Stimulated activated CD4-positive, alpha-beta T cell treated with anti-CD3 and anti-CD28 coated beads, TNF-alpha, amount 100 ng/mL, for 1 hour (primary cell): ENCODE results near the gene HK1.

Source experiments
- DNase-seq, 3 donors: peaks; one replicate each; pipeline ENCODE4 v3.0.0-alpha.2; 2020; ENCODE audit warnings: low read depth in 3 of 3, low spot score in 1 of 3

The HK1 gene

GRCh38 chr10:69402386-69402785 lies 124.1 kb downstream of the HK1 start:
- no peak for DNase-seq

- DNase-seq, result no peak
These were observed 124.8 kb downstream of the HK1 start for GRCh38 chr10:69403066-69403465.

- DNase-seq, result no peak
These were observed 125.2 kb downstream of the HK1 start for GRCh38 chr10:69403519-69403918.

GRCh38 chr10:69404786-69405185 lies 126.5 kb downstream of the HK1 start:
- DNase-seq, result no peak

GRCh38 chr10:69405221-69405620 lies 126.9 kb downstream of the HK1 start:
- no peak for DNase-seq

- no peak for DNase-seq
These were observed 128.1 kb downstream of the HK1 start for GRCh38 chr10:69406302-69406811.

GRCh38 chr10:69406816-69407580 lies 128.7 kb downstream of the HK1 start:
- no peak for DNase-seq

- no peak for DNase-seq
These were observed 129.5 kb downstream of the HK1 start for GRCh38 chr10:69407621-69408301.

GRCh38 chr10:69408318-69409175 lies 130.3 kb downstream of the HK1 start:
- peak; percentile 74 to 81 (median 81) for DNase-seq

- DNase-seq, result no peak
These were observed 130.8 kb downstream of the HK1 start for GRCh38 chr10:69409176-69409495.

GRCh38 chr10:69409968-69410367 lies 131.7 kb downstream of the HK1 start:
- DNase-seq, result no peak

- DNase-seq, result no peak
These were observed 132.2 kb downstream of the HK1 start for GRCh38 chr10:69410487-69410886.

- no peak for DNase-seq
These were observed 133.2 kb downstream of the HK1 start for GRCh38 chr10:69411476-69411875.

- no peak for DNase-seq
These were observed 134.0 kb downstream of the HK1 start for GRCh38 chr10:69412232-69412790.

GRCh38 chr10:69413221-69413865 lies 135.0 kb downstream of the HK1 start:
- no peak for DNase-seq

- DNase-seq, result no peak
These were observed 136.0 kb downstream of the HK1 start for GRCh38 chr10:69414036-69415018.

GRCh38 chr10:69415049-69415448 lies 136.8 kb downstream of the HK1 start:
- no peak for DNase-seq

GRCh38 chr10:69415951-69416350 lies 137.7 kb downstream of the HK1 start:
- DNase-seq, result no peak

- no peak for DNase-seq
These were observed 138.4 kb downstream of the HK1 start, which contains the start of gene TACR2 for GRCh38 chr10:69416695-69417094. Gene TACR2 (minus strand): TSS chr10:69416918. CDS start chr10:69416323, 595 bp downstream.

- no peak for DNase-seq
These were observed 139.2 kb downstream of the HK1 start for GRCh38 chr10:69417542-69417941.
